Measurements from ENCODE around the gene STXBP5.

- TF ChIP-seq, protein P1, sequence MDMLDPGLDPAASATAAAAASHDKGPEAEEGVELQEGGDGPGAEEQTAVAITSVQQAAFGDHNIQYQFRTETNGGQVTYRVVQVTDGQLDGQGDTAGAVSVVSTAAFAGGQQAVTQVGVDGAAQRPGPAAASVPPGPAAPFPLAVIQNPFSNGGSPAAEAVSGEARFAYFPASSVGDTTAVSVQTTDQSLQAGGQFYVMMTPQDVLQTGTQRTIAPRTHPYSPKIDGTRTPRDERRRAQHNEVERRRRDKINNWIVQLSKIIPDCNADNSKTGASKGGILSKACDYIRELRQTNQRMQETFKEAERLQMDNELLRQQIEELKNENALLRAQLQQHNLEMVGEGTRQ (IDR thresholded peaks at IDR 0.05) = no peak
- TF ChIP-seq EP300 (IDR thresholded peaks at IDR 0.05) = no peak
Measured at GRCh38 chr6:147226163-147226724, 22.0 kb downstream of the STXBP5 start.

Measured in A549 (cell line).